ENCODE measurements around the gene SKOR1. TPM values are rescaled to one million over a fixed set of nuclear protein-coding genes. Genes with fewer than 3 reads are reported as not detected.

The SKOR1 gene
- total and polyA plus RNA-seq, 4 donors, result 1.0 to 1.3 (median 1.2) TPM; not detected in 1

DNA sequence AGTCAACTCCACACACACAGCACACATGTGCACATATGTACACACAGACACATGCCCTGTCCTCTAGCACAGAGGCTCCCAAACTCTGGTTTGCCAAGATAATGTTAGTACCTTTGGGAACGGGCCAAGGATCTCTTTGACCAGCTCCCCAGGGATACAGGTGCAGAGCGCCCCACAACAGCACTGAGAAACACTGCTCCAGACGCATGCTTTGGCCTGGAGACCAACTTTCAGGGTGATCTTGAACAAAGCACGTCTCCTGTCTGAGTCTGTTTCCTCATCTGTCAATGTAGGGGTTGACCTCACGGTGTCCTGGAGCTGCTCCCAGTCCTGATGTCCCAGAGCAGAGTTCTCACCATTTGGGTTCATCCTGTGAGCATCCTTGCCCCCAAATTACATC lies 15.9 kb upstream of the SKOR1 start:
- no peak for DNase-seq

DNA sequence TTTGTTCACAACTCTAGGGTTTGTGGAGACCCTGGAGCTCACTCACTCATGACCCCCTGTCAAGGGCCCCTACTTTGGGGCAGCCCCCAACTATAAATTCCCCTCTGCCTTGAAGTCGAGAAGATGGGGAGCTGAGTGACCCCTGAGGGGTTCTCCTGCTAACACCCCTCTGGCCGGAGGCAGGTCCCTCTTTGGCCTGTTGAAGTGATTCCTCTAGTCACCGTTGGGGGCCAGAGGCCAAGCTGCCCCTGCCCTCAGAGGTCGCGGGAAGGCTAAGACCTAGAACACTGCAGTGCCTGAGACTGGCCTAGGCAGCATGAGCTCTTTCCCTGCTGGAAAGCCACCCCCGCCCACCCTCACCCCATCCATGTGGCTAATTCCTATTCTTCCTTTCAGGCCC lies 15.4 kb upstream of the SKOR1 start:
- 79 to 82% methylated on average over 6 of the region's 6 CpGs for WGBS, 2 donors
- Histone ChIP-seq H3K4me3 (ENCODE audit: low read length in 2 of 2) (no peak overlapping the region), H3K27me3 (ENCODE audit: control insufficient read depth in 1 of 2, insufficient read depth in 2 of 2, low read length in 1 of 2) (no peaks in the 10 kb centered on the region), H3K9me3 (ENCODE audit: control insufficient read depth, low read length) (peaks cover 2% of the 10 kb centered on the region), H3K36me3 (ENCODE audit: control insufficient read depth in 1 of 2, insufficient read depth in 2 of 2, low read length in 1 of 2) (no peaks in the 10 kb centered on the region), H3K4me1 (ENCODE audit: control insufficient read depth in 1 of 2, insufficient read depth in 2 of 2, low read length in 2 of 2) (no peaks in the 10 kb centered on the region), H3K27ac (ENCODE audit: low read depth in 1 of 2, low read length in 2 of 2) (no peak overlapping the region)
- DNase-seq (peak in 1 of 2 donors; percentile 67), ATAC-seq (ENCODE audit: low FRiP score) (no peak)
- intact Hi-C loops (cut with DNase I), result no loop called here

More for the DNA sequence above, 15.9 kb upstream of the SKOR1 start:
- Histone ChIP-seq H3K4me3 (ENCODE audit: low read length in 2 of 2) (no peak overlapping the region), H3K9me3 (ENCODE audit: control insufficient read depth, low read length) (no peaks in the 10 kb centered on the region), H3K4me1 (ENCODE audit: control insufficient read depth in 1 of 2, insufficient read depth in 2 of 2, low read length in 2 of 2) (no peaks in the 10 kb centered on the region), H3K27me3 (ENCODE audit: control insufficient read depth in 1 of 2, insufficient read depth in 2 of 2, low read length in 1 of 2) (no peaks in the 10 kb centered on the region), H3K36me3 (ENCODE audit: control insufficient read depth in 1 of 2, insufficient read depth in 2 of 2, low read length in 1 of 2) (no peaks in the 10 kb centered on the region), H3K27ac (ENCODE audit: low read depth in 1 of 2, low read length in 2 of 2) (no peak overlapping the region)
- intact Hi-C loops (cut with DNase I), result no loop called here
- WGBS, 2 donors, result 91% methylated on average over 5 of the region's 5 CpGs
- ATAC-seq (ENCODE audit: low FRiP score), result no peak

DNA sequence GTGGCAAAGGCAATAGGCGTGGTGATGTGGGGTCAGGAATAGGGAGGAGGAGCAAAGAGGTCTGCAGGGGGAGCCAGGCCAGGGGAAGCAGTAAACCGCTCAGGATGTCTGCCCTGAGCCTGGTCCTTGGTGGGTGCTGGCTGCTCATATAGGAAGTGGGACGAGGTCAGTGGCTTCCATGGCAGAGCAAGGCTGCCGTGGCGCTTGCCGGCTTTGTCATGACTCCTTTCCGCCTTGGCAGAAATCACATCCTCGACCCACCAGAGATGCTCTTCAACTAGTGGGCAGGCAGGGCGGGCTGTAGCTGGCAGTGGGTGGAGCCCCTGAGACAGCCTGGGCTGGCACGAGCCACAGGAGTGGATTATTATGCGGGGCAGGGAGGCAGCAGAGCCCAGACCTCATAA lies 13.1 kb upstream of the SKOR1 start:
- ATAC-seq (ENCODE audit: low FRiP score) (no peak), DNase-seq (peak in 1 of 2 donors; percentile 55)
- H3K36me3 ChIP-seq (ENCODE audit: control insufficient read depth in 1 of 2, insufficient read depth in 2 of 2, low read length in 1 of 2), result no peaks in the 10 kb centered on the region
- H3K4me1 ChIP-seq (ENCODE audit: control insufficient read depth in 1 of 2, insufficient read depth in 2 of 2, low read length in 2 of 2), result no peaks in the 10 kb centered on the region
- WGBS, 2 donors, result 62% methylated on average over 11 of the region's 11 CpGs
- H3K27ac ChIP-seq (ENCODE audit: low read depth in 1 of 2, low read length in 2 of 2), result no peak overlapping the region
- H3K4me3 ChIP-seq (ENCODE audit: low read length in 2 of 2), result no peak overlapping the region
- peaks cover 5% of the 10 kb centered on the region for H3K9me3 ChIP-seq (ENCODE audit: control insufficient read depth, low read length)
- intact Hi-C loops (cut with DNase I), result no loop called here
- no peaks in the 10 kb centered on the region for H3K27me3 ChIP-seq (ENCODE audit: control insufficient read depth in 1 of 2, insufficient read depth in 2 of 2, low read length in 1 of 2)

- Histone ChIP-seq H3K27ac (ENCODE audit: low read depth in 1 of 2, low read length in 2 of 2) (no peak overlapping the region), H3K4me1 (ENCODE audit: control insufficient read depth in 1 of 2, insufficient read depth in 2 of 2, low read length in 2 of 2) (no peaks in the 10 kb centered on the region), H3K9me3 (ENCODE audit: control insufficient read depth, low read length) (peaks cover 5% of the 10 kb centered on the region), H3K4me3 (ENCODE audit: low read length in 2 of 2) (no peak overlapping the region), H3K36me3 (ENCODE audit: control insufficient read depth in 1 of 2, insufficient read depth in 2 of 2, low read length in 1 of 2) (no peaks in the 10 kb centered on the region), H3K27me3 (ENCODE audit: control insufficient read depth in 1 of 2, insufficient read depth in 2 of 2, low read length in 1 of 2) (no peaks in the 10 kb centered on the region)
- intact Hi-C loops (cut with DNase I), result no loop called here
- DNase-seq (no peak), ATAC-seq (ENCODE audit: low FRiP score) (no peak)
- 71 to 81% methylated on average over 3 of the region's 3 CpGs for WGBS, 2 donors
Observed at GRCh38 chr15:67813104-67813634, 12.1 kb upstream of the SKOR1 start.

GRCh38 chr15:67815036-67815592 lies 10.2 kb upstream of the SKOR1 start:
- Histone ChIP-seq H3K9me3 (ENCODE audit: control insufficient read depth, low read length) (peaks cover 5% of the 10 kb centered on the region), H3K27ac (ENCODE audit: low read depth in 1 of 2, low read length in 2 of 2) (no peak overlapping the region), H3K36me3 (ENCODE audit: control insufficient read depth in 1 of 2, insufficient read depth in 2 of 2, low read length in 1 of 2) (no peaks in the 10 kb centered on the region), H3K4me1 (ENCODE audit: control insufficient read depth in 1 of 2, insufficient read depth in 2 of 2, low read length in 2 of 2) (no peaks in the 10 kb centered on the region), H3K27me3 (ENCODE audit: control insufficient read depth in 1 of 2, insufficient read depth in 2 of 2, low read length in 1 of 2) (no peaks in the 10 kb centered on the region), H3K4me3 (ENCODE audit: low read length in 2 of 2) (no peak overlapping the region)
- ATAC-seq (ENCODE audit: low FRiP score) (no peak), DNase-seq (no peak)
- intact Hi-C loops (cut with DNase I), result no loop called here
- WGBS, 2 donors, result 74 to 77% methylated on average over 5 of the region's 5 CpGs

DNA sequence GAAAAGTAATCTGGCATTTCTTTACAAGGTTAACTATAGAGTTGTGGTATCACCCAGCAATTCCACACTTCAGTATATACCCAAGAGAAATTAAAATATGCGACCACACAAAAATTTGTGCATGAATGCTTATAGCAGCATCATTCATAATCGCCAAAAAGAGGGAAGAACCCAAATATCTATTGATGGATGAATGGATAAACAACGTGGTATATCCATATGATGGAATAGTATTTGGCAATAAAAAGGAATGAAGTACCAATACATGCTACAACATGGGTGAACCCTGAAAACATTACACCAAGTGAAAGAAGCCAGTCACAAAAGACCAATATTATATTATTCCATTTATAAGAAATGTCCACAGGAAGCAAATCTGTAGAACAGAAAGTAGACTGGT lies 8.6 kb upstream of the SKOR1 start:
- WGBS, 2 donors, result 91 to 94% methylated on average over 3 of the region's 3 CpGs
- Histone ChIP-seq H3K36me3 (ENCODE audit: control insufficient read depth in 1 of 2, insufficient read depth in 2 of 2, low read length in 1 of 2) (no peaks in the 10 kb centered on the region), H3K27ac (ENCODE audit: low read depth in 1 of 2, low read length in 2 of 2) (no peak overlapping the region), H3K4me1 (ENCODE audit: control insufficient read depth in 1 of 2, insufficient read depth in 2 of 2, low read length in 2 of 2) (no peaks in the 10 kb centered on the region), H3K4me3 (ENCODE audit: low read length in 2 of 2) (no peak overlapping the region), H3K9me3 (ENCODE audit: control insufficient read depth, low read length) (peaks cover 5% of the 10 kb centered on the region), H3K27me3 (ENCODE audit: control insufficient read depth in 1 of 2, insufficient read depth in 2 of 2, low read length in 1 of 2) (peaks cover 0 to 2% of the 10 kb centered on the region in 2 donors)
- intact Hi-C loops (cut with DNase I), result no loop called here
- ATAC-seq (ENCODE audit: low FRiP score), result no peak
- no peak for DNase-seq

DNA sequence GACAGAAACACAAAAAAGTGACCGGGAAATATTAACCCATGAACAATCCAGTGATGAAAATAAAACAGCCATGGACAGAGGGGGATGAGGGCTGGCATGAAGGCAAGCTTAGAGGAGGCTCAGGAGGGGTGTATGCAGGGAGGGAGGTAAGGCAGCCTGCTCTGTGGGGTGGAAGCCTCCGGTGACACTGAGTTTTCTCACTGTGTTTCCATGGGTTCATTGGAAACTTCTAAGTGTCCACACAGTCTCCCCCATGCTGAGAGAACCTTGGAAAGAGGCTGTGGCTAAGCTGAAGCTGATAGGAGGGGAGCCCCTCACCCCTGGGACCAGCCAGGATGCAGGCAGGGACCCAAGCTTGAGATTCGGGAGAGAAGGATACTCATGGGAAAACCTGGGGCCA lies 6.8 kb upstream of the SKOR1 start:
- Histone ChIP-seq H3K27me3 (ENCODE audit: control insufficient read depth in 1 of 2, insufficient read depth in 2 of 2, low read length in 1 of 2) (peaks cover 0 to 2% of the 10 kb centered on the region in 2 donors), H3K36me3 (ENCODE audit: control insufficient read depth in 1 of 2, insufficient read depth in 2 of 2, low read length in 1 of 2) (no peaks in the 10 kb centered on the region), H3K27ac (ENCODE audit: low read depth in 1 of 2, low read length in 2 of 2) (no peak overlapping the region), H3K4me1 (ENCODE audit: control insufficient read depth in 1 of 2, insufficient read depth in 2 of 2, low read length in 2 of 2) (no peaks in the 10 kb centered on the region), H3K9me3 (ENCODE audit: control insufficient read depth, low read length) (peaks cover 5% of the 10 kb centered on the region), H3K4me3 (ENCODE audit: low read length in 2 of 2) (no peak overlapping the region)
- ATAC-seq (ENCODE audit: low FRiP score) (no peak), DNase-seq (peak in 1 of 2 donors; percentile 13)
- intact Hi-C loops (cut with DNase I), result no loop called here
- WGBS, 2 donors, result 52 to 68% methylated on average over 3 of the region's 3 CpGs

DNA sequence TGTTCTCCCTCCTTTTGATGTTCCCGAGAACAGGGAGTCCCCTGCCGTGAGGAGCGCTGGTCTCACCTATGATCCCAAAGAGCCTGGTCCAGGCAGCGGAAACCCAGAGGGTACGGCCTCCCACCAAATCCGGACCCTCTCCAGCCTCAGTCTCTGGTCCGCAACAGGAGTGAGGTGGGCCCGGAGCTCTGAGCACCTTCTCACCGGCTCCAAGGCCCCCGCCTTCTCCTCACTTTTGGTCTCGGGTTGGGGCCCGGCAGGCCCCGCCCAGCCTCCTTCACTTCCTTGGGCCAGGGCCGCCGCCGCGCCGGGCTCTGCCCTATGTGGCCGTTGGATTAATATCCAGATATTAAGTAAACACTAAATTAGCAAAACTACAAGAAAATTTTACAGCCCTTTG lies 5.7 kb upstream of the SKOR1 start:
- DNase-seq, result peak in 1 of 2 donors; percentile 70
- no peak for ATAC-seq (ENCODE audit: low FRiP score)
- peaks cover 0 to 2% of the 10 kb centered on the region in 2 donors for H3K27me3 ChIP-seq (ENCODE audit: control insufficient read depth in 1 of 2, insufficient read depth in 2 of 2, low read length in 1 of 2)
- no peak overlapping the region for H3K27ac ChIP-seq (ENCODE audit: low read depth in 1 of 2, low read length in 2 of 2)
- intact Hi-C loops (cut with DNase I), result no loop called here
- no peak overlapping the region for H3K4me3 ChIP-seq (ENCODE audit: low read length in 2 of 2)
- no peaks in the 10 kb centered on the region for H3K4me1 ChIP-seq (ENCODE audit: control insufficient read depth in 1 of 2, insufficient read depth in 2 of 2, low read length in 2 of 2)
- peaks cover 5% of the 10 kb centered on the region for H3K9me3 ChIP-seq (ENCODE audit: control insufficient read depth, low read length)
- WGBS, 2 donors, result 9 to 11% methylated on average over 17 to 19 of the region's 19 CpGs
- no peaks in the 10 kb centered on the region for H3K36me3 ChIP-seq (ENCODE audit: control insufficient read depth in 1 of 2, insufficient read depth in 2 of 2, low read length in 1 of 2)
